ENCODE data around the gene FOXP1.

DNA sequence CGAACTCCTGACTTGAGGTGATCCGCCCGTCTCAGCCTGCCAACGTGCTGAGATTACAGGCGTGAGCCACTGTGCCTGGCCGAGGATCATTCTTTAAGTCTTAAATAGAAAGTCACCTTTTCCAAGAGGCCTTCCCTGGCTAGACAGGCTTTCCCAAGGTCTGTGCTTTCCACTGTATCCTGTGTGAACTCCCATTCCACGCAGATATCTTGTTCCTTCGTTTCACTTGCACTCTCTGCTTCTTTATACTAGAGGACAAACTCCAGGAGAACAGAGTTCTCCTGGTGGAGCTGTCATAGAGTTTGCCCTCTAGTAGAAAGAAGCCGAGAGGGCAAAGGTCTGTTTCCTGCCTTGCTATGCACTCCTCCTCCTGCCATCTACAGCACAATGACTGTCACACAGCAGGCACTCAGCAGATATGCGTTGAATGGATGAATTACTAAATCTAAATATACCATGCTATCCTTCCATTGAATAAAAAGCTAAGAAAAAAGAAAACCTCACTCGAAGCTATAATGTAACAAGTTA is 211.2 kb downstream of the FOXP1 start:
- TF ChIP-seq POLR2AphosphoS5 (IDR thresholded peaks at IDR 0.05) (no peak), SMC3 (conservative IDR thresholded peaks at IDR 0.05; ENCODE audit: poor library complexity) (no peak), EZH2 (IDR thresholded peaks at IDR 0.05; ENCODE audit: borderline replicate concordance, insufficient read depth, low read length, poor library complexity, severe bottlenecking) (no peak), EP300 (conservative IDR thresholded peaks at IDR 0.05; ENCODE audit: poor library complexity, severe bottlenecking) (no peak), RAD21 (conservative IDR thresholded peaks at IDR 0.05) (no peak), MXI1 (conservative IDR thresholded peaks at IDR 0.05; ENCODE audit: poor library complexity, severe bottlenecking) (no peak)
- TF ChIP-seq, protein P1, sequence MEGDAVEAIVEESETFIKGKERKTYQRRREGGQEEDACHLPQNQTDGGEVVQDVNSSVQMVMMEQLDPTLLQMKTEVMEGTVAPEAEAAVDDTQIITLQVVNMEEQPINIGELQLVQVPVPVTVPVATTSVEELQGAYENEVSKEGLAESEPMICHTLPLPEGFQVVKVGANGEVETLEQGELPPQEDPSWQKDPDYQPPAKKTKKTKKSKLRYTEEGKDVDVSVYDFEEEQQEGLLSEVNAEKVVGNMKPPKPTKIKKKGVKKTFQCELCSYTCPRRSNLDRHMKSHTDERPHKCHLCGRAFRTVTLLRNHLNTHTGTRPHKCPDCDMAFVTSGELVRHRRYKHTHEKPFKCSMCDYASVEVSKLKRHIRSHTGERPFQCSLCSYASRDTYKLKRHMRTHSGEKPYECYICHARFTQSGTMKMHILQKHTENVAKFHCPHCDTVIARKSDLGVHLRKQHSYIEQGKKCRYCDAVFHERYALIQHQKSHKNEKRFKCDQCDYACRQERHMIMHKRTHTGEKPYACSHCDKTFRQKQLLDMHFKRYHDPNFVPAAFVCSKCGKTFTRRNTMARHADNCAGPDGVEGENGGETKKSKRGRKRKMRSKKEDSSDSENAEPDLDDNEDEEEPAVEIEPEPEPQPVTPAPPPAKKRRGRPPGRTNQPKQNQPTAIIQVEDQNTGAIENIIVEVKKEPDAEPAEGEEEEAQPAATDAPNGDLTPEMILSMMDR (IDR thresholded peaks at IDR 0.05; ENCODE audit: poor library complexity, severe bottlenecking), result no peak
